ENCODE results near the gene PTAR1.
A peak's percentile ranks its signal among the peaks of the same experiment; 100 is the strongest.

Gene PTAR1

GRCh38 chr9:69674112-69674685, 85.6 kb downstream of the PTAR1 start:
- DNase-seq (ENCODE audit: low spot score), result no peak

GRCh38 chr9:69673311-69673640, 86.5 kb downstream of the PTAR1 start:
- no peak for DNase-seq (ENCODE audit: low spot score)

GRCh38 chr9:69672596-69673310, 87.1 kb downstream of the PTAR1 start:
- peak; percentile 88 for DNase-seq (ENCODE audit: low spot score)

GRCh38 chr9:69671879-69672595, 87.8 kb downstream of the PTAR1 start, which contains the start of gene APBA1:
TSS of gene APBA1 (minus strand) at chr9:69672371.
- DNase-seq (ENCODE audit: low spot score), result peak; percentile 92

GRCh38 chr9:69671311-69671878, 88.4 kb downstream of the PTAR1 start:
- DNase-seq (ENCODE audit: low spot score), result peak; percentile 75

GRCh38 chr9:69667306-69667705, 92.5 kb downstream of the PTAR1 start:
- DNase-seq (ENCODE audit: low spot score), result no peak

GRCh38 chr9:69660304-69660703, 99.5 kb downstream of the PTAR1 start:
- no peak for DNase-seq (ENCODE audit: low spot score)

All from Ammon's horn (tissue), 1 donor.